ENCODE data around the gene ZNF385B.

- TF ChIP-seq CTCF (IDR thresholded peaks at IDR 0.05) (no peak), POLR2A (IDR thresholded peaks at IDR 0.05; ENCODE audit: low read depth) (no peak), EP300 (IDR thresholded peaks at IDR 0.05) (no peak), POLR2AphosphoS5 (IDR thresholded peaks at IDR 0.05) (no peak)
These were observed 157.7 kb downstream of the ZNF385B start for GRCh38 chr2:179703702-179704101.

Measured in esophagus muscularis mucosa (tissue), 4 donors.